ENCODE data around the gene ARHGAP6. TPM values are rescaled to one million over a fixed set of nuclear protein-coding genes. Genes with fewer than 3 reads are reported as not detected.

The ARHGAP6 gene
- total and polyA plus RNA-seq, 2 donors (not counting 3 experiments of a cell fraction or from before 2014, with no cell fraction given) = 0.69 to 0.83 TPM

DNA sequence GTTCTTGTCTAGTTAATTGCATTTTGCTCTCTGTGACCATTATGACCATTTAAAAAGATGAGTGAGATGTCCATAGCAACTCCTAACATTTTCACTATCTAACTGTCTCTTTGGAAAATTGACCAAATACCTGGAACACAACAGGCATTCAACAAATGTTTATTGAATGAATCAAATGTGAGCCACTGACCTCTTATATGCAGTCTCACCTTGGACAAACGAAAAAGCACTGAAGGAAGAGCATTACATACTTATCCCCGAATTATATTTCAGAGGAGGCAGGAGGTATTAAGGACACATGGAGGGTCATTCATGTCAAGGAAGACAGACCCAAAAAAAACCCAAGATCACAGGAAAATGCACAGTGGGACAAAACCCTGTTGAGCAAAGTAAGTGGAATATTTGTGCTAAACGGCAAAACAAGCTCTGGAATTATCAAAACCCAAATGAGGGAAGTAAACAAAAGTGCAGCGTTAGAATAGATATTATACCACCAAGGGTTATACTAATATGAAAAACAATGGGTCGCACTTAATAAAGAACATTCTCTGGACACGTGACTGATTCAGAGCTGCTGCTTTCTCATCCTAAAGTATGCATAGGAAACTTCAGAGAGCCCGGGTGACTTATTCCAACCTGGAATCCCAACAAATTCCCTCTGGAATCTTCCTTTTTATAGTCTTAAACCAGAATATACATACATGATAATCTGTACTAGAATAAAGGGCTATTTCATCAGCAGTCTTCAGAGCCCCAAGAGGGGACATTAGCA is 240.6 kb downstream of the ARHGAP6 start:
- POLR2A ChIA-PET = no interaction called here
- Histone ChIP-seq H2AFZ (ENCODE audit: low read depth, low read length) (no peak overlapping the region), H3K9me3 (replicated peaks; ENCODE audit: control insufficient read depth, insufficient read depth, low read length) (no peaks in the 10 kb centered on the region), H3K4me1 (ENCODE audit: control insufficient read depth, extremely low read depth, insufficient read depth, low read length) (peaks cover 4% of the 10 kb centered on the region), H3K9ac (replicated peaks; ENCODE audit: extremely low read depth, insufficient read depth, low read length) (no peak overlapping the region), H3K27ac (ENCODE audit: insufficient read depth, low read depth, low read length) (no peak overlapping the region), H3K4me2 (ENCODE audit: insufficient read depth, low read length) (no peak overlapping the region), H3K4me3 (replicated peaks in 1 of 3; ENCODE audit: insufficient read depth in 1 of 3, low read depth in 1 of 3, low read length in 3 of 3) (no peak overlapping the region), H3K27me3 (ENCODE audit: control insufficient read depth in 2 of 2, insufficient read depth in 2 of 2, low read length in 2 of 2) (no peaks in the 10 kb centered on the region), H4K20me1 (replicated peaks; ENCODE audit: control insufficient read depth, extremely low read depth, insufficient read depth, low read length) (no peaks in the 10 kb centered on the region), H3K79me2 (ENCODE audit: control insufficient read depth, insufficient read depth, low read length) (no peaks in the 10 kb centered on the region), H3K9me1 (replicated peaks; ENCODE audit: control insufficient read depth, extremely low read depth, insufficient read depth, low read length) (no peaks in the 10 kb centered on the region), H3K36me3 (ENCODE audit: control insufficient read depth in 2 of 2, extremely low read depth in 1 of 2, insufficient read depth in 2 of 2, low read length in 2 of 2) (no peaks in the 10 kb centered on the region)
- no peak for TF ChIP-seq CTCF (IDR thresholded peaks at IDR 0.05; ENCODE audit: extremely low read depth in 1 of 2, insufficient read depth in 1 of 2, low read depth in 1 of 2, low read length in 2 of 2)
- no peak for TF ChIP-seq GATA2 (IDR thresholded peaks at IDR 0.05; ENCODE audit: insufficient read depth, insufficient read length, low read depth, low read length)
- TF ChIP-seq JUN (IDR thresholded peaks at IDR 0.05; ENCODE audit: borderline replicate concordance, insufficient read depth, insufficient read length, low read depth) = no peak
- no peak for TF ChIP-seq MAX (IDR thresholded peaks at IDR 0.05; ENCODE audit: insufficient read depth, insufficient read length)
- no peak for TF ChIP-seq POLR2AphosphoS5 (IDR thresholded peaks at IDR 0.05; ENCODE audit: insufficient read depth, low read depth, low read length)
- no peak for TF ChIP-seq POLR2A (IDR thresholded peaks at IDR 0.05; ENCODE audit: low read depth, low read length)
- no peak for TF ChIP-seq EZH2 (IDR thresholded peaks at IDR 0.05; ENCODE audit: borderline replicate concordance, low read depth, low read length, severe bottlenecking)
- TF ChIP-seq MYC (IDR thresholded peaks at IDR 0.05; ENCODE audit: low read depth, low read length) = no peak
- TF ChIP-seq FOS (IDR thresholded peaks at IDR 0.05; ENCODE audit: borderline replicate concordance, insufficient read depth, low read length) = no peak
- dilution Hi-C loops (cut with MboI; ENCODE audit: extremely low pct_ligation_motif_present, low sequenced_read_pairs) = no loop called here
- no peak for DNase-seq (ENCODE audit: low read depth, low spot score)
- intact Hi-C loops (cut with micrococcal nuclease) = no loop called here
- no peak for FAIRE-seq
- BruUV-seq (replicated peaks) = no TSS peak
- CTCF ChIA-PET = interaction anchor here (1.5 kb wide), 1 partner anchor 43 kb away, joined by 3 read pairs; no protein-coding TSS in a partner anchor
